G401.6 (cell line): ENCODE data around the gene RNLS.
"Not testable (repeated sequence)": the region's sequence is repeated elsewhere in the genome, so short reads cannot be mapped to it uniquely, and the experiment has no call there.

Experiments
- FAIRE-seq: peaks from 2 replicates; lab custom pipeline; 2012; peaks lifted over from hg19 to GRCh38; lab: Jason Lieb, UNC

Gene RNLS

DNA sequence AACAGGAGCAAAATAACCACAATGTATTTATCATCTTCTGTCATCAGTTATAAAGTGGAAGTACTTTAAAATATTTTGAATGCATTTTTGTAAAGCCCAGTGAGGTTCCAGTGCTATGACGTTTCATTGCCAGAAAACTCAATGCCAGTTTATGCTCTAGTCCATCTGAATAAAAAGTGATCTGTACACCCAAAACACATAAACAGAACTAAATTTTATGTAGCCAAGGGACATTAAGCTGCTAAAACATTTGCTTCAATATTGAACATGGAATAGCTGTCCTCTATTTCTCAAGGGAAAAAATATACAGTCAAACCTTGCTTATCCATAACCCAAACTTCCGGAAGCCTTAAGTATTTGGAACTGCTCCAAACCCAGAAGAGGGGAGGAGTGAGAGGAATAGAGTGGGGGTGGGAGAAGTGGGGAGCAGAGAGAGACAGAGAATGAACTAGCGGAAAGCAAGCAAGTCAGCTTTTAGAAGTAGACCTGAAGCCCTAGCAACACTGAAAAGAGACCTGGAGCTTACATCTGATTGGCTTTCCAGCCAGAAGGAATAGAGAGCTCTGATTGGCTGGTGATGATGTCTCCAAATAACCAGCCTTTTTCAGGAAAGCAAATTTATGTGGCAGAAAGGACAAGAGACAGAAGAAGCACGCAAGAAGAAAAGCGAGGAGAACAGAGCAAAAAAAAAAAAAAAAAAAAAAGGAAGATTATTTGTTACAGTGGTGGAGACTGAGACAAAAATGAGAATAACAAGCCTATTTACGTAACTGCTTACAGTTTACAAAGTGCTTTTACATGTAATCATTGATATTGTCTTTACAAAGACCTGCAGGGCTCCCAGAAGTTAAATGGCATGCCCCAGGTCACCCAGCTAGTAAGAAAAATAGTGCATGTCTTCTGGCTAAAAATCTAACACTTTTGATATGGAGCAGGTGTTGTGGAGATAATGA is 196.0 kb downstream of the RNLS start:
- FAIRE-seq = no peak

DNA sequence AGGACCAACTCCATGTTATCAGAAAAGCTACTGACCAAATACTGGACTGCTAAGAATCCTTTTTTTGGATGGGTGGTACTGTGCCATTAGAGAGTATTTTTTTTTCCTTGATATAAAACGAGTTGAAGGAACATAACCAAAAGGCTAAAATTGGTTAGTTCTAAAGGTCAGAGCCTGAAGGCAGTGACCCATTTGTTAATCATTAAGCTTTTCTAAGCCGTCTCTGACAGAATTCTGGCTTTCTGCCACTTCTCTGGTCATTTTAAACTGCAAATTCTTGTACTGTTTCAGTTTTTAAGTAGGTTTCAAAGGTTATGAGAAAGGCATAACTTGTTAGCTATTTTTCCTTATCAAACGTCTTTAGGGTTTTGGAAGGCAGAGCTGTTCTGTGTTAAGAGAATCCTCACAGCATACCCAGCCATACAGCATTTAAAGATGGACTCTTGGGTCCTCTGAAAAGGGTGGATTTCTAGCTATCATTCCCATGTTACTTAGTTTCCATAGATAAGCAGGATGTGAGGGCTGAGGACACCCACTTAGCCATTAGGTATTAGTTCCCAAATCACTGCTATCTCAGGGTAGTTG is 196.8 kb downstream of the RNLS start:
- no peak for FAIRE-seq

DNA sequence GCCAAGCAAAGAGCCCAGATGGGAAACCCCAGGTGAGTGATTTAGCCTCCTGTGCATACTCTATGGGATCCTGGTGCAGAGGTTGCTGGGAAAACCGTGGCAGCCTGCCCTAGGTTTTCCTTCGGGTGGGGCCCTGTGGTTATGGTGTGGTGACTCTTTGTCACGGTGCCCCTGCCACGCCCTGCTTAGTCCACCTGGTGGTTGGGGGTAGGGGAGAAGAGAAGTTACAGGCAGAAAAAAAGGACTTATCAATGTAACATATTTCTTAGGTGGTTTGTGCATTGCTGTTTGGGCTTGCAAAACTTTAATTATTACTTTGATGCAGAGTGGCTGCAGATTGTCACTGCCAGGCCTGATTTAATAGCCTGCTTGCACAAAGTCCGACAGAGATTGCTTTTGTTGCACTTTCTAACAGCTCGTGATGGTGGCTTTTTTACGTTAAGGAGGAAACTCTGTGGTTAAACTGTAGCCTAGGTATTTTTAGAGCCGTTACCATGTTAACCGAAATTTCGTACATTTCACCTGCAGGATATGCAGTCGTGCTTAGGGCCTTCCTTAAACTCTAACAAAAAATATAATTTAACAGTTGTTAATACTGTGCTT is 197.4 kb downstream of the RNLS start:
- no peak for FAIRE-seq

DNA sequence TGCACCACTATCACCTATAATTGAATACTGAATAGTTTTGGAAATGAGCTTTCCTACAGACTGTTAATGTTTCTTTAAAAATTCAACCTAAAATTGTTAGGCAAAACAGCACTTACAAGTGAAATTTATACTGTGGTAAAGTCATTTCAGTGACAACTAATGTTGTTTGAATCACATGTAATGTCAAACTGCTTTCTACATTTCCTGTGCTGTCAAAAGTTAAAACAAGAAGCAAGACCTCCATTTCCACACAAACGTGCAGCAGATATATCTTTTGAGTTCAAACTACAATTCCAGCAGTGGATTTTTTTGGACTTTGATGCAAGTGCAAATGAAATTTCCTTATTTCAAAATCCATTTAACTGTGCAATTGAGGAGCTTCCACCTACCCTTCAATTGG is 199.8 kb downstream of the RNLS start:
- no peak for FAIRE-seq

DNA sequence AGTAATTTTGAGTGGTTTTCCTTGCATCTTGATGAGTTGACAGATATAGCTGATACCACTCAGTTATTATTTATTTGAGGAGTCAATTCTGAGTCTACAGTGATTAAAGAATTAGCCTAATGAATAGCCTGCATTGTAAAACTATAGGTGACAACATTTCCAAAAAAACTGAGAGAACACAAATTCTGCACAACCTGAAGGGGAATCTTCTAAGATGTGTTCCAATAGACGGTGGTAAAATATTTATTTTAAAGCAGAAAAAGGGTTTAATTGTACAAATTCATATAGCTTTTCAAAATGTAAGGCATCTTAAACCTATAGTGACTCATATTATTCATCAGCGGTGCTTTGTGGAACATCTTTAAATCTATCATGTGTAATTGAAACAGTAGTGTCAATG is 200.4 kb downstream of the RNLS start:
- no peak for FAIRE-seq

DNA sequence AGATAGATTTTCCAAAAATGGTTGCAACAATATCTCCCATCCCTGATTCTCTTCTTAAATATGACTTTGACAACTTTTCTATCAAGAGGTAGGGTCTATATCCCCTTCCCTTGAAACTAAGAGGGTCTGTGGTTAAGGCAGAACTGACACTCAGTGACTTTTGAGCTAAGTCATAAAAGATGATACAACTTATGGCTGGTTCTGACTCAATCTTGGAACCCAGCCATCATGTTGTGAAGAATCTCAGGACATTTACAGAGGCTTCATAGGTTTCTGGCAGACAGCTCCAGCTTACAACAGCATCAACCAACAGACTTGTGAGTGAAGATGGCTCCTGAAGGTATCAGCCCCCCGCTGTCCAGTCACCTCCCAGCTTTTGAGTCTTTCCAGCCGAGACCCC is 203.5 kb downstream of the RNLS start:
- no peak for FAIRE-seq

DNA sequence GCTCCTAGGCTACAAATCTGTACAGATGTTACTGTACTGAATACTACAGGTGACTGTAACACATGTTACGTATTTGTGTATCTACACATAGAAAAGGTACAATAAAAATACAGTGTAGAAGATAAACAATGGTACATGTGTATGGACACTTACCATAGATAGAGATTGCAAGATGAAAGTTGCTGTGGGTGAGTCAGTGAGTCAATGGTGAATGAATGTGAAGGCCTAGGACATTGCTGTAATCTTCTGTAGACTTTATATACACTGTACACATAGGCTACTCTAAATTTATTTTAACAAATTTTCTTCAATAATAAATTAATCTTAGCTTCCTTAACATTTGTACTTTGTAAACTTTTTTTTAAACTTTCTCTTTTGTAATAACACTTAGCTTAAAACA is 205.6 kb downstream of the RNLS start:
- no peak for FAIRE-seq

DNA sequence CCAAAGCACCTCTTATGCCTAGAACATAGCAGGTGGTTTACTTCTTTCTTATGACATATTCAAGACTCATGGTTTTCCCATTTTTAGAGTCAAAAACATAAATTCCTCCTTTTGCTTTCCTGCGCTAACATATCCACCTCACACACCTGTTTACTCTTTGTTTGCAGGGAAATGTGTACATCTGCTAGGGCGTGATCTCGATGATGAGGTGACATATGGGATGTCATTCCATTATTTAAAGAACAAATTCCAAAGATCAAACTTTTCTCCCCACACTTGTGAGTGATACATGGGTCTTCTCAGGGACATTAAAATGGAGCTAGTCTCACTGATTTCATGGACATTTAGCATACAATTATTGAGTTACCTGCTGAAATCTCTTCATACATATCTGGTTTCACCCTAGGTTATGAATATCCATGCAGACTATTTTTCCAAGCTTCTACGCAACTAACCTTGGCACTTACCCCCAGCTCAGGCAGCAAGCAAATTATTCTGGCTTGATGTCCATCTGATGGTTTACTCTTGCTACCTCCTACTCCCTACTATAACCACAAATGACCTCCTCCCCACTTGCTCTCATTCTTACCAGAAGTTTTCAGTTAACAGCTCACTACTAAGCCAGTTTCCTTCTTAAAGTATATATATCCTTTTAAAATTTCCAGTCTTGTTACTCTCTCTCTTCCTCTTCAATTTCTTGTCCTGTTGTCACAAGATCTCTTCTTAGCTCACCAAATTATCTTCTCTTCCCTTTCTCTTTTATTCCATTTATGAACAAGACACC is 208.5 kb downstream of the RNLS start:
- no peak for FAIRE-seq

DNA sequence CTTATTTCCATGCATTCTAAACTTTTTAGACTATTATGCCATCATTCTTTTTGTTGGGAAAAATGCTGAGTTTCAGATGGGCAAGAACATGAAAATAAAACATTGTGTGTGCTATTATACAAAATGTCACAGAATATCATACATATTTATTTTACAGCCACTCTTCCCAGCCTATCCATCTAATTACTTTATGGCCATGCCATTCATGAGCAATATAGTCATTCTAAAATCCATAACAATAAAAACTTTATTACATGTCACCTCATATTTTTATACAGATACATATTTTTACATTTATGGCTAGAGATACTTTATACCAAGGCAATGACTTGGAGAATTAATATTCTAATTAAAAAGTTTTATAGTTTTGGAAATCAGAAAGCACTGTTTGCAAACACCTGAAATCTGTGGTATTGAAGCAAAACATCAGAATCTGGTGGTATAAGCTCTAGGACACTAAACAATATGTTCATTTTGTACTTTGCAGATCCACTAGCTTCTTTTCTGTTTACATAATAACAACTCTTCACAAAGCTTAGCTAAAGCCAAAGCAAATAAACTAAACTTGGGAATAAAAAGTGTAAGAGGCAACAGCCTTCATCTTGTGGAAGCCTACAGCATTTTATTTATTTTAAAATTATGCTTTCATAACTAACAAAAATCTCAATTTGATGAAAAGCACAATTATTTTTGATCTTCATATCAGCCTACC is 210.1 kb downstream of the RNLS start:
- no peak for FAIRE-seq

DNA sequence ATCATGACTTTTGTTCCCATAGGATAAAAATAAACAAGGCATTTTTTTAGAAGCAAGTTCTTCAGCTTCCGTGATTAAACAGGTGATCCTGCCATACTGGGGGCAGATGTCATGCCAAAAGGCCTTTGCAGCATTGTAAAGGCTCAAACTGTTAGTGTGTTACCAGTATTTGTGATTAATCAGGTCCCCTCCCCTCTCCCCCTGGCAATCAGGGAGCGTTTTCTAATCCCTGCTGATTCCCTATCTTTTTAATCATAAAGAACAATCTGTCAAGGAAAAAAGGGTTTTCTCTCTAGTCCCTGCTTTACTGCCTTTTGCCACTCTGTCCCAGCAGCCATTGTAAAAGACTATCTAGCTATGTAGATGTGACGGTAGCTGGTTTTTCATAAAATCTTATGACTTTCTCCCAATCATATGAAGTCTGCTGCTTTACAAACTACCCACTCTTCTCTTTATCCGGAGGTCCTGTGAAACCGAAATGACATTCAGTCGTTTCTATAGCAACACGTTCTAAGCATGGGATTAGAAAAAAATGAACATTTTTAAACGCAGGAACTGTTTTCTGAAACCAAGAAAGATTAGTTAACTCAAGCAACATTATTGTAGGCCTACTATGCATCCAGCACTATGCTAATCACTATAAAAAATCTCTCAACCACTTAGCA is 210.9 kb downstream of the RNLS start:
- FAIRE-seq = no peak

DNA sequence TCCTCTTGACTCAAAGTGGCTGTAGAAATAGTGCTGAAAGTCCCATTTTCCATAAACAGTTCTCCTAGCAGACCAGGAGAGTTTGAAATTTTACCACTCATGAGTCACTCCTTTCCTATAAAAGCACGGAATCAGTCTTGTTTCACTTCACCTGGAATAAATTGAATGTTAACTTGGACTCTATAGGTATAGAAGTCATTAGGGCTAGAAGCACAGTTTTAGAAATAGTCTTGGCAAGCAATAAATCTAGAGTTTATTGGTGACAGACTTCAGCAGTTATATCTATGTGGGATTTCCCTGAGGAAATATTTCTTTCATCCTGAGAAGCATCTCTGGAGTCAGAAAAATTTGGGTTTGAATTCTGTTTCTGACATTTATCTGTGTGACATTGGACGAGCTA is 212.4 kb downstream of the RNLS start:
- no peak for FAIRE-seq

DNA sequence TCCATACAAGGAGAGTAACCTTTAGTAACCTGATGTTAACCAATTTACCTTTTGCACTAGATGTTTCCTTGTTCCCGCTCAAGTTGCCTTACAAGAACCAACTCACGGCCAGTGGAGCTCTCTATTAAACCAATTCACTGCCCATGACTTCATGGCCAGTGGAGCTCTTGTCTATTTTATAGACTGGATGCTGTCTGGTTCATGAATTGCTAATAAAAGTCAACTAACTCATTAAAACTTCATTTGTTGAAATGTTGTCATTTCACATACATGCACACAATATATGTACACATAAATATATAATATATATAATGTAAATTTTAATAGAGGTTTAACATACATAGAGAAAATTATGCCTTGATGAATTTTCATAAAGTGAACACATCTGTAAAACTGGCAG is 216.3 kb downstream of the RNLS start:
- FAIRE-seq = no peak

DNA sequence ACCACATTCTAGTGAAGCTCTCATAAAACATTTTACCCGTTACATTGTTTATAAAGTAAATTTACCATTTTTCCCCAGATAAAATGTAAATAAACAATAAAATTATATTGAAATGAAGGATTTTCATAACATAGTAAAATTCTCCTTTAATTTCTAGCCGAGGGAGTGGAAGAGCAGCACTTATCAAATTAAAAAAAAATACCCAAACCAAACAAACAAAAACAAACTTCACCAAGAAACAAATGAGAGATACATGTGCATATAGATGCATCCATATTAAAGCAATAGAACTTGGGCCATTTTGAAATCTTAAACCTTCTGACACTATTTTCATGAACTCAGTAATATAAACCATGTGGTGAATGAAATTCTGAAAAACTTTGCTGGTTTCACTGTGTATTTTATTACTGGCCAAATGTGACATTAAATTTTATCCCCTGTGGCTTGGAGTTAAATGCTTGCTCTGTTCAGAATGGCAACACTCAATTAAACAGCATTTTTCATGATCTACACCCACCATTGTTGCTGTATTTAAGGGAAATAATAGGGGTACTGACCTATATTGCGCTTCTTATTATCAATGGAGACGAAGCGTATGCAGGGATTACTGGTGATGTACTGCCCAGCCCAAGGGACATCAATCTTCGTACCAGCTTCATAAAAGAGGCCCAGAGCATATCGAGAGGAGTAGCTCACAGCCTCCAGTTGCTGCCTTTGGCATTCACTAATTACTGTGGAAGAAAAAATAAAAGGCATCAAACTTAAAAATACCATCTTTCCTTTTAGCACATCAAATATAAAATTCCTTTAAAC is 220.9 kb downstream of the RNLS start:
- FAIRE-seq = no peak

DNA sequence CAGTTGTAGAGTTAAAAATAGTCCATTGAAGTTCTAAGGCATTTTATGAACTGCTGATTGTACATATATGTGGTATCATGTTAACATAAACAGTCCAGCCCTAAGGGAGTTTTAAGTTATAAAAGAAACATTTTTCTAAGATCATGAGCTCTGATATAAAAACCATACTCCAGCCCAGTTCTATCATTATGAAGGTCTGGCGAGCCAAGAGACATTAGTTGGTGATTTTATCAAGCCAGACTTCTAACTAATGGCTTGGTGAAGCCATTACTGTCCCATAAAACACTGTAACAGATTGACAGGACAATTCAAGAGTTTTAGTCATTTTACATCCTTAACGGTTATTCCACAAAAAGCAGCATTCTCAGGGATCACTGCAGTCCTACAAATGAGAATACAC is 221.6 kb downstream of the RNLS start:
- no peak for FAIRE-seq

DNA sequence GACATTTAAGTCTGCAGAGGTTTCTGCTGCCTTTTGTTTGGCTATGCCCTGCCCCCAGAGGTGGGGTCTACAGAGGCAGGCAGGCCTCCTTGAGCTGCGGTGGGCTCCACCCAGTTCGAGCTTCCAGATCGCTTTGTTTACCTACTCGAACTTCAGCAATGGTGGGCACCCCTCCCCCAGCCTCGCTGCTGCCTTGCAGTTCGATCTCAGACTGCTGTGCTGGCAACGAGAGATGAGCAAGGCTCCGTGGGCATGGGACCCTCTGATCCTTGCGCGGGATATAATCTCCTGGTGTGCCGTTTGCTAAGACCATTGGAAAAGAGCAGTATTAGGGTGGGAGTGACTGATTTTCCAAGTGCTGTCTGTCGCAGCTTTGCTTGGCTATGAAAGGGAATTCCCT is 227.4 kb downstream of the RNLS start:
- not testable (repeated sequence) for FAIRE-seq

DNA sequence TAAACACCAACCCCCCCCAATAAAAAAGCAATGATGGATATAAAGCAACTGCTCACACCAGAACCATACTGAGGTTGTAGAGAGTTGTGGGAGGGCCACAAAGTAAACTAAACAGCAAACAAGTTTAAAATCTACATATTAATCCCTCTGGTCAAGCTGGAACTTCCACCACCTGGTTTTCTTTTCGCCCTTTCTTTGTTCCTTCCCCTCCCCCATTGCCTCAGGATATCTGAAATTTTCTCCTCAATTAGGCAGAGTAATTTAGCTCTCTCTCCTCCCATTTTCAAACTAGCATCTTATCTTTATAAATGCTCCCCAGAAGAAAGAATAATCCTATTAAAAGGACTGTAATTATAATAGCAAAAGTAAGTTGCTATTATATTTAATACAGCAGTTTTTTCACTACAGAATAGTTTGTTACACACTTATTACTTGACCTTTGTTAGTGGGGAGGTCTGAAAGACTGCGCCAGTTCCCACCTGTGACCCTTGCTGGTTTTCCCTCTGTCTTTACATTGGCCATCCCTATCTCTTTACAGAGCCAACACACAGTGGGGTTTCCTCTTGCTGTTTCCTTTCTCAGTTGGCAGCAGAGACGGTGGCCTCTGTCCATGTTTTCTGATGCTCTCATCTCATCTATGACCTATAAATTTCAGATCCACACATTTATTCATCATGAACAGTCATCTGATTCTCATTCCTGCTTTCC is 235.4 kb downstream of the RNLS start:
- no peak for FAIRE-seq

DNA sequence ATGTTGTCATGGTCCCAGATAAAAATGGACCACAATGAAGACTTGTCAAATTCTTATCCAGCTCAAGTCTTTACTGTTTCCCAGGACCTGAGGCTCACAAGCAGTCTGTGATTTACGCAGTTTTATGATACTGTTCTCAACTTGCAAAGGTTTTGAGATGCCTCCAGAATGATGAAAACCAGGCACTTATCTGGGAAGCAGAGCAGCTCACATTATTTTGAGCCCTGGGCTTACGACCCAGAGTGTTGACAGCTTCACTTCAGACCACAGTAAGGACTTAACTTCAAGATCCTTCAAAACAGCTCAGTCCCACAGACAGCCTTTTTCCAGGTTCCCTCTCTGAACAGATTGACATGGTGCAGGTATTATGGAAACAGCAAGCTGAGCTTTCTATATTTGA is 236.1 kb downstream of the RNLS start:
- FAIRE-seq = no peak

DNA sequence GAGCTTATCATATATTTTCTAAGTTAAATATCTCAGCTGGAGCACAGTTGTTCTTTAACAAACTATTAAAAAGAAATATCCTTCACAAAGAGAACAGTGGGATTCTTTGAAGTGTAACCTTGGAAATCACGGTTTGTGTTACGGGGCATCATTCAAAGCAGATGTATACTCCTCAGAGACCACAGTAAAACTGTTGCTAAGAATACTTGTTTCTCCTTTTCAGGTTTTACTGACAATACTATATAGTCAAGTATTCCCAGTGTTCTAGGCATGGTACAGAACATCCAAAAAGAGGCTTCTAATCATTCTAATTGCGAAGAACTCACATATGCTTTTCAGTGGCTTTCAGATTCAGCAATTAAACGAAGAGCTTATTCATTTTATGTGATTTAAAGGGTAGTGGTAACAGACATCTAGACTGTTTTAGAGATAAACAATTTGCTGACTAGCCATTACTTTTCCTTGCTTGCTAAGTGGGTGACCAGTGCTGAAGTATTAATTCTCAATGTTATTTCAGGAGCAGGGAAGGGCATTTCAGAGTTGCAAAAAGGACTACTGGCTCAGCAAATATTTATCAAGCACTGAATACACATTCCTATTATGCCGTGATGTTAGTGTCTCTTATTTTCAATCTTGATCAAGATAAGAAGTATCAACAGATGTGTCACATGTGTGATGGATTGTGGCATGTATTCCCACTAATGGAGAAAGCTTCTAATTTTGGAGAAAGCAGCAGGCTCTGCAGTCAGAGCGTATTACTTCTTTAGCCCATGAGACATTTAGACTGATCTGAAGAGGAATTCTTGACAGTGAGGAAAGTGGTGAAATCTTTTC is 236.8 kb downstream of the RNLS start:
- no peak for FAIRE-seq
